NCI-H1694 (cell line): ENCODE measurements around the gene MRPL14.

Source experiments
- DNase-seq: peaks from one replicate; lab custom pipeline; 2025; lab: John Stamatoyannopoulos, UW

The MRPL14 gene

GRCh38 chr6:44122801-44123200 lies 4.5 kb downstream of the MRPL14 start:
- no peak for DNase-seq

GRCh38 chr6:44120692-44121443 lies 6.4 kb downstream of the MRPL14 start:
- DNase-seq: no peak

GRCh38 chr6:44119704-44120262 lies 7.5 kb downstream of the MRPL14 start:
- no peak for DNase-seq

GRCh38 chr6:44117397-44118128 lies 9.7 kb downstream of the MRPL14 start:
- DNase-seq: no peak

GRCh38 chr6:44116641-44117382 lies 10.4 kb downstream of the MRPL14 start:
- no peak for DNase-seq

- no peak for DNase-seq
Measured at GRCh38 chr6:44115866-44116265, 11.4 kb downstream of the MRPL14 start.

- no peak for DNase-seq
Measured at GRCh38 chr6:44113414-44113813, 13.8 kb downstream of the MRPL14 start.

GRCh38 chr6:44111434-44112417 lies 15.5 kb downstream of the MRPL14 start:
- no peak for DNase-seq

- no peak for DNase-seq
Measured at GRCh38 chr6:44110966-44111365, 16.3 kb downstream of the MRPL14 start.

- DNase-seq: no peak
Measured at GRCh38 chr6:44110005-44110676, 17.1 kb downstream of the MRPL14 start.

GRCh38 chr6:44109212-44109611 lies 18.0 kb downstream of the MRPL14 start:
- no peak for DNase-seq

GRCh38 chr6:44108471-44108870 lies 18.8 kb downstream of the MRPL14 start:
- no peak for DNase-seq

- DNase-seq: no peak
Measured at GRCh38 chr6:44107017-44107416, 20.2 kb downstream of the MRPL14 start.

GRCh38 chr6:44105993-44106740 lies 21.1 kb downstream of the MRPL14 start:
- DNase-seq: no peak

- DNase-seq: no peak
Measured at GRCh38 chr6:44105146-44105545, 22.1 kb downstream of the MRPL14 start.

GRCh38 chr6:44104481-44105021 lies 22.7 kb downstream of the MRPL14 start:
- DNase-seq: no peak

- no peak for DNase-seq
Measured at GRCh38 chr6:44102527-44102926, 24.7 kb downstream of the MRPL14 start.

- no peak for DNase-seq
Measured at GRCh38 chr6:44101832-44102231, 25.4 kb downstream of the MRPL14 start.

GRCh38 chr6:44100088-44100550 lies 27.1 kb downstream of the MRPL14 start:
- DNase-seq: no peak

- no peak for DNase-seq
Measured at GRCh38 chr6:44099192-44099591, 28.1 kb downstream of the MRPL14 start.
